ENCODE measurements around the gene MROH7.

GRCh38 chr1:54681358-54681757 is 39.8 kb downstream of the MROH7 start:
- TF ChIP-seq CTCF (IDR thresholded peaks at IDR 0.05) (no peak), EP300 (IDR thresholded peaks at IDR 0.05) (no peak), POLR2A (IDR thresholded peaks at IDR 0.05) (no peak), POLR2AphosphoS5 (IDR thresholded peaks at IDR 0.05) (no peak)
